Lower lobe of right lung (tissue), 2 donors: ENCODE results near the gene FIGNL2. TPM values are rescaled to one million over a fixed set of nuclear protein-coding genes. Genes with fewer than 3 reads are reported as not detected.

Experiments
- ATAC-seq, 2 donors: fragments of 200-7000 bp; cut with Tn5 transposase; one replicate each; pipeline ENCODE4 v1.9.1; 2020 to 2022; ENCODE audit warnings: mild to moderate bottlenecking in 2 of 2, moderate library complexity in 2 of 2
- DNase-seq: peaks from one replicate; pipeline ENCODE4 v3.0.0-alpha.2; 2020
- H3K27ac ChIP-seq: fragments of 200-600 bp; one replicate; pipeline ENCODE4 v1.8.0; 2022
- H3K27me3 ChIP-seq: fragments of 200-600 bp; one replicate; pipeline ENCODE4 v1.8.0; 2022; ENCODE audit warnings: low read depth
- H3K36me3 ChIP-seq: fragments of 200-600 bp; one replicate; pipeline ENCODE4 v1.8.0; 2022; ENCODE audit warnings: mild to moderate bottlenecking
- H3K4me1 ChIP-seq: fragments of 200-600 bp; one replicate; pipeline ENCODE4 v1.8.0; 2022
- H3K4me3 ChIP-seq: fragments of 200-600 bp; one replicate; pipeline ENCODE4 v1.8.0; 2022; ENCODE audit warnings: mild to moderate bottlenecking
- H3K9me3 ChIP-seq: fragments of 200-600 bp; one replicate; pipeline ENCODE4 v1.8.0; 2022
- CTCF ChIP-seq: fragments of 200-600 bp; IDR thresholded peaks from one replicate; pipeline ENCODE4 v1.8.0; 2022; ENCODE audit warnings: antibody characterized with exemption, mild to moderate bottlenecking
- intact Hi-C: fragments of 100-400 bp; cut with DNase I; formaldehyde crosslinking; loops from one replicate; pipeline ENCODE4 v1.11.0; 2022
- total RNA-seq: library from RNA; stranded (reverse); fragmentation: NEBNext Ultra II Directional; extraction: Animal tissue kit (Norgen Biotek cat#: 25700); gene quantifications from one replicate; pipeline ENCODE4 v1.2.1, GENCODE V29; 2021
- donor health status: DM: no; HTN: yes; CAD: no; lungs with severe emphysema.

Gene FIGNL2
- total RNA-seq, 1 donor from 2014 or later, result 0.95 TPM

GRCh38 chr12:51814311-51815088 is 34.0 kb downstream of the FIGNL2 start:
- intact Hi-C loops, result no loop called here
- no peaks in the 10 kb centered on the region for H3K9me3 ChIP-seq
- peak overlapping the region; percentile 63 for H3K4me3 ChIP-seq
- TF ChIP-seq CTCF, result peak; percentile 49
- DNase-seq (peak; percentile 89), ATAC-seq (peak; percentile 89 to 92)
- H3K27me3 ChIP-seq, result no peaks in the 10 kb centered on the region
- no peaks in the 10 kb centered on the region for H3K36me3 ChIP-seq
- peaks cover 15% of the 10 kb centered on the region for H3K4me1 ChIP-seq
- peak overlapping the region; percentile 90 for H3K27ac ChIP-seq

- no peak for ATAC-seq
- no peak for TF ChIP-seq CTCF
- H3K36me3 ChIP-seq, result no peaks in the 10 kb centered on the region
- no peak for DNase-seq
- H3K4me1 ChIP-seq, result peaks cover 15% of the 10 kb centered on the region
- no peaks in the 10 kb centered on the region for H3K9me3 ChIP-seq
- H3K27me3 ChIP-seq, result no peaks in the 10 kb centered on the region
- H3K27ac ChIP-seq, result no peak overlapping the region
- peak overlapping the region; percentile 63 for H3K4me3 ChIP-seq
- intact Hi-C loops, result no loop called here
Measured at GRCh38 chr12:51813931-51814310, 34.6 kb downstream of the FIGNL2 start.

DNA sequence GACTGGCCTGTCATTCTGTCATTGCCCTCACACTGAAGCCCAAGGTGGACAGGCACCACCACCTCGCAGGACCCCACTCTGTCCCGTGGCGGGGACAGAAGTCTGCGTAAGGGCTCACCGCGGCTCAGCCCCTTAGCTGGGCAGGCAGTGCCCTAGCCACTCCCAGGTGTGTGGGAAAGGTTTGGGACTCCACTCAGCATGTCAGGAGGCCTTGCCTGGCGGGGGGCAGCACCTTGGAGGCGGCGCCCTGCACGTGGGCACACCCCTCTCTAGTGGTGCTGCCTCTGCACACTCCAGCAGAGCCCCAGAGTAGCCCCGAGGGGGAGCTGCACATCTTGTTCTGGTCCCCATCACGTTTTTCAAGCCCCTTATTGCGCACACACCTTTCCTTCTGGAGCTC is 35.6 kb downstream of the FIGNL2 start:
- no peaks in the 10 kb centered on the region for H3K9me3 ChIP-seq
- DNase-seq (no peak), ATAC-seq (peak in 1 of 2 donors; percentile 4)
- H3K4me1 ChIP-seq, result peaks cover 15% of the 10 kb centered on the region
- H3K4me3 ChIP-seq, result no peak overlapping the region
- no peak overlapping the region for H3K27ac ChIP-seq
- intact Hi-C loops, result no loop called here
- no peak for TF ChIP-seq CTCF
- no peaks in the 10 kb centered on the region for H3K36me3 ChIP-seq
- no peaks in the 10 kb centered on the region for H3K27me3 ChIP-seq

GRCh38 chr12:51811203-51812202 is 37.0 kb downstream of the FIGNL2 start:
- H3K9me3 ChIP-seq, result no peaks in the 10 kb centered on the region
- H3K27ac ChIP-seq, result no peak overlapping the region
- ATAC-seq (no peak), DNase-seq (no peak)
- H3K4me1 ChIP-seq, result peaks cover 15% of the 10 kb centered on the region
- no peak for TF ChIP-seq CTCF
- H3K4me3 ChIP-seq, result no peak overlapping the region
- no peaks in the 10 kb centered on the region for H3K36me3 ChIP-seq
- no peaks in the 10 kb centered on the region for H3K27me3 ChIP-seq
- intact Hi-C loops, result no loop called here

DNA sequence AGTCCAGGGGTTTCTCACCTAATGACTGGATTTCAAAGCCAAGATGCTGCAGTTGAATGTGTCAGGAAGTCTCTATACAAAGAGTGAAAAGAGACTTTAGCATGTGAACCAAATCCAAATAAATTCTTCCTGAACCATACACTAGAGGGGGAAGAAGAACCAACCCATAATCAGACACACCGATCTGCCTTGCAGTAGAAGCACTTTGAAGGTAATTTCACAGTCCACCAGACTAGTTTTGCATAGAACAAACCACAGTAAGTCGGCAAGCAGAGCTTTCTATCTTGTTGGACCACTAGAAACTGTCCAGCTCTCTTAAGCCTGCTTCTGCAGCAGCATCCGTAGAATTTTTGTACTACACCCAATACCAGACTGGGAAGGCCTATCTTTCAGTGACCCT is 39.3 kb downstream of the FIGNL2 start:
- Histone ChIP-seq H3K27me3 (no peaks in the 10 kb centered on the region), H3K27ac (no peak overlapping the region), H3K9me3 (no peaks in the 10 kb centered on the region), H3K36me3 (no peaks in the 10 kb centered on the region), H3K4me1 (peaks cover 4% of the 10 kb centered on the region), H3K4me3 (no peak overlapping the region)
- no peak for TF ChIP-seq CTCF
- ATAC-seq (no peak), DNase-seq (no peak)
- intact Hi-C loops, result no loop called here
